Sigmoid colon (tissue), 7 donors: ENCODE results near the gene OR56B1. TPM values are rescaled to one million over a fixed set of nuclear protein-coding genes. Genes with fewer than 3 reads are reported as not detected.

ENCODE experiments used
- DNase-seq: peaks from one replicate; pipeline ENCODE4 v3.0.0-alpha.2; 2019
- H3K27ac ChIP-seq, 4 donors: fragments of 200-600 bp; sonication (generic); one replicate each; pipeline ENCODE4 v1.5.1; 2016 to 2019; ENCODE audit warnings: mild to moderate bottlenecking in 1 of 4
- H3K27me3 ChIP-seq, 3 donors: fragments of 200-600 bp; sonication (generic); one replicate each; pipeline ENCODE4 v1.5.1; 2019; ENCODE audit warnings: mild to moderate bottlenecking in 1 of 3
- H3K36me3 ChIP-seq, 4 donors: fragments of 200-600 bp; sonication (generic); one replicate each; pipeline ENCODE4 v1.5.1; 2016 to 2019
- H3K4me1 ChIP-seq, 4 donors: fragments of 200-600 bp; sonication (generic); one replicate each; pipeline ENCODE4 v1.5.1; 2017 to 2019
- H3K4me3 ChIP-seq, 4 donors: fragments of 200-600 bp; sonication (generic); one replicate each; pipeline ENCODE4 v1.5.1; 2017 to 2019; ENCODE audit warnings: mild to moderate bottlenecking in 2 of 4, moderate library complexity in 1 of 4
- H3K9me3 ChIP-seq, 4 donors: fragments of 200-600 bp in 3 of 4; sonication (generic) in 3 of 4; one replicate each; pipeline versions ENCODE4 v1.5.1 to v1.6.1; 2013 to 2019
- CTCF ChIP-seq, 4 experiments: fragments of 450-650 bp in 3 of 4; fragments of 200-600 bp in 1 of 4; IDR thresholded peaks; one replicate each; pipeline ENCODE4 v1.5.1; 2016 to 2019; ENCODE audit warnings: antibody characterized with exemption in 4 of 4, mild to moderate bottlenecking in 3 of 4, moderate library complexity in 2 of 4
- EP300 ChIP-seq, 4 donors: sonication (generic); formaldehyde crosslinking; IDR thresholded peaks; one replicate each; pipeline ENCODE4 v1.6.1; 2017; ENCODE audit warnings: antibody characterized with exemption in 4 of 4
- POLR2A ChIP-seq, 2 donors: fragments of 450-650 bp; IDR thresholded peaks; one replicate each; pipeline ENCODE4 v1.6.1; 2016; ENCODE audit warnings: antibody characterized with exemption in 2 of 2, mild to moderate bottlenecking in 2 of 2, moderate library complexity in 2 of 2
- POLR2AphosphoS5 ChIP-seq, 4 donors: sonication (generic); formaldehyde crosslinking; IDR thresholded peaks; one replicate each; pipeline ENCODE4 v1.6.1; 2017; ENCODE audit warnings: antibody characterized with exemption in 4 of 4
- WGBS, 2 donors: extraction: QIAGEN DNeasy Blood & Tissue Kit; methylation state at CpG; one replicate each; pipeline ENCODE4 v1.1.7; 2013; 5-methylcytosine and 5-hydroxymethylcytosine counted together
- intact Hi-C: fragments of 100-400 bp; cut with DNase I; formaldehyde crosslinking; loops from one replicate; pipeline ENCODE4 v1.15.1; 2023
- polyA plus RNA-seq, 3 donors: library from polyadenylated mRNA; stranded (reverse); fragments of 200-250 nt; gene quantifications; one replicate each; pipeline ENCODE4 v1.2.3, GENCODE V29; 2013
- total RNA-seq, 4 donors: library from RNA; depleted of rRNA; stranded (reverse); fragments of >200 nt; gene quantifications; one replicate each; pipeline ENCODE4 v1.1.0, GENCODE V29; 2016
- donor health status: healthy with polysubstance abuse.
- donor health status: Bipolar disorder and iron deficiency.
- donor health status: healthy.

OR56B1 gene
- under 1 TPM in 2 of 4 donors, not detected in 2; under 0.01 to 0.83 TPM for total RNA-seq
- polyA plus RNA-seq = under 1 TPM in 1 of 3 donors, not detected in 2; 0.12 TPM

- TF ChIP-seq CTCF (IDR thresholded peaks at IDR 0.05) (no peak), POLR2A (IDR thresholded peaks at IDR 0.05) (no peak)
- Histone ChIP-seq H3K4me3 (no peak within 1 kb of the TSS), H3K27ac (no peak within 1 kb of the TSS), H3K36me3 (no peaks in the 10 kb centered on the region), H3K9me3 (no peaks in the 10 kb centered on the region), H3K4me1 (no peaks in the 10 kb centered on the region), H3K27me3 (no peaks in the 10 kb centered on the region)
- intact Hi-C loops = no loop called here
- DNase-seq = no peak
- 83 to 92% methylated on average over 1 of the region's 1 CpG for WGBS, 2 donors
Observed at GRCh38 chr11:5736396-5736795, at the start of gene OR56B1. Gene OR56B1 (plus strand): TSS chr11:5736448. CDS start chr11:5736517, 69 bp downstream.

- peak overlapping the region; percentile 80 to 89 (median 84) for H3K27ac ChIP-seq
- WGBS, 2 donors = 92 to 97% methylated on average over 1 of the region's 1 CpG
- no peaks in the 10 kb centered on the region for H3K9me3 ChIP-seq
- H3K27me3 ChIP-seq = no peaks in the 10 kb centered on the region
- no peaks in the 10 kb centered on the region for H3K36me3 ChIP-seq
- peaks cover 0 to 41% (median 32%) of the 10 kb centered on the region in 4 donors for H3K4me1 ChIP-seq
- no peak for TF ChIP-seq EP300 (IDR thresholded peaks at IDR 0.05)
- no peak for TF ChIP-seq POLR2A (IDR thresholded peaks at IDR 0.05)
- TF ChIP-seq POLR2AphosphoS5 (IDR thresholded peaks at IDR 0.05) = no peak
- TF ChIP-seq CTCF (IDR thresholded peaks at IDR 0.05) = no peak
- intact Hi-C loops = loop anchor here (5.0 to 10.0 kb wide), 2 partner anchors 634 to 786 kb away; partner anchors contain the start of genes CAVIN3 and TRIM3
- no peak overlapping the region for H3K4me3 ChIP-seq
- no peak for DNase-seq
Observed at GRCh38 chr11:5688482-5688881, 47.8 kb upstream of the OR56B1 start.

GRCh38 chr11:5689551-5689983 is 46.7 kb upstream of the OR56B1 start, which contains the start of gene TRIM22:
Gene TRIM22 (plus strand): TSS chr11:5689790. CDS start chr11:5696233, 6,443 bp downstream.
- TF ChIP-seq POLR2AphosphoS5 (IDR thresholded peaks at IDR 0.05) = peak in 3 of 4 donors; percentile 53 to 70 (median 55)
- TF ChIP-seq POLR2A (IDR thresholded peaks at IDR 0.05) = no peak
- no peak for TF ChIP-seq CTCF (IDR thresholded peaks at IDR 0.05)
- DNase-seq = no peak
- no peaks in the 10 kb centered on the region for H3K36me3 ChIP-seq
- no peaks in the 10 kb centered on the region for H3K9me3 ChIP-seq
- intact Hi-C loops = loop anchor here (5.0 to 10.0 kb wide), 2 partner anchors 633 to 785 kb away; partner anchors contain the start of genes CAVIN3 and TRIM3
- H3K4me3 ChIP-seq = peak within 1 kb of the TSS; percentile 20 to 51 (median 38)
- H3K4me1 ChIP-seq = peaks cover 0 to 30% (median 27%) of the 10 kb centered on the region in 4 donors
- H3K27me3 ChIP-seq = no peaks in the 10 kb centered on the region
- 1 to 3% methylated on average over 2 of the region's 2 CpGs for WGBS, 2 donors
- peak within 1 kb of the TSS; percentile 80 to 89 (median 84) for H3K27ac ChIP-seq

GRCh38 chr11:5690216-5690615 is 46.0 kb upstream of the OR56B1 start:
- intact Hi-C loops = no loop called here
- no peak for TF ChIP-seq EP300 (IDR thresholded peaks at IDR 0.05)
- TF ChIP-seq CTCF (IDR thresholded peaks at IDR 0.05) = no peak
- TF ChIP-seq POLR2AphosphoS5 (IDR thresholded peaks at IDR 0.05) = peak in 1 of 4 donors; percentile 0
- TF ChIP-seq POLR2A (IDR thresholded peaks at IDR 0.05) = peak in 1 of 2 donors; percentile 23
- WGBS, 2 donors = 16 to 57% methylated on average over 5 of the region's 5 CpGs
- peak overlapping the region; percentile 20 to 51 (median 38) for H3K4me3 ChIP-seq
- H3K27me3 ChIP-seq = no peaks in the 10 kb centered on the region
- no peaks in the 10 kb centered on the region for H3K9me3 ChIP-seq
- H3K4me1 ChIP-seq = peaks cover 0 to 28% (median 25%) of the 10 kb centered on the region in 4 donors
- H3K36me3 ChIP-seq = no peaks in the 10 kb centered on the region
- H3K27ac ChIP-seq = peak overlapping the region; percentile 80 to 89 (median 84)
- no peak for DNase-seq
